GM12878 (cell line): ENCODE results near the gene PPFIBP1.

Experiments
- BACH1 ChIP-seq: fragments of 450-650 bp; IDR thresholded peaks from 2 replicates; pipeline ENCODE4 v1.6.1; 2017; ENCODE audit warnings: mild to moderate bottlenecking, borderline replicate concordance
- CBFB ChIP-seq: IDR thresholded peaks from 2 replicates; pipeline ENCODE4 v1.6.1; 2016; ENCODE audit warnings: antibody characterized with exemption, low read depth
- EZH2 ChIP-seq: IDR thresholded peaks from 2 replicates; pipeline ENCODE4 v1.6.1; 2012; ENCODE audit warnings: low read depth, mild to moderate bottlenecking, control low read depth, inconsistent platforms, low read length, borderline replicate concordance; ENCODE audit not compliant: control insufficient read depth
- KAT2A ChIP-seq: conservative IDR thresholded peaks from 2 replicates; pipeline ENCODE4 v1.6.1; 2011; ENCODE audit warnings: low read depth, low read length; ENCODE audit not compliant: control insufficient read depth
- MXI1 ChIP-seq: fragments of 150-350 bp; IDR thresholded peaks from 2 replicates; pipeline ENCODE4 v1.6.1; 2011; ENCODE audit warnings: low read depth, mild to moderate bottlenecking, inconsistent platforms, low read length, improper control_type of control experiment
- POLR2AphosphoS5 ChIP-seq: IDR thresholded peaks from 2 replicates; pipeline ENCODE4 v1.6.1; 2011; ENCODE audit warnings: mild to moderate bottlenecking, low read length, inconsistent platforms
- REST ChIP-seq: IDR thresholded peaks from 2 replicates; pipeline ENCODE4 v1.6.1; 2012; ENCODE audit warnings: mild to moderate bottlenecking, low read depth, low read length
- RFX5 ChIP-seq: IDR thresholded peaks from 2 replicates; pipeline ENCODE4 v1.6.1; 2011; ENCODE audit warnings: low read depth, low read length, improper control_type of control experiment
- USF2 ChIP-seq: IDR thresholded peaks from 2 replicates; pipeline ENCODE4 v1.6.1; 2011; ENCODE audit warnings: low read depth, low read length, improper control_type of control experiment, borderline replicate concordance

GRCh38 chr12:27622436-27623195 is 98.6 kb downstream of the PPFIBP1 start:
- TF ChIP-seq USF2 (no peak), KAT2A (no peak), POLR2AphosphoS5 (no peak), REST (no peak), RFX5 (no peak), CBFB (no peak), MXI1 (no peak), EZH2 (no peak), BACH1 (no peak)
